AG04450 (cell line): ENCODE results near the gene ENTPD1. TPM values are rescaled to one million over a fixed set of nuclear protein-coding genes. Genes with fewer than 3 reads are reported as not detected.
A peak's percentile ranks its signal among the peaks of the same experiment; 100 is the strongest.
"Not testable (repeated sequence)": the region's sequence is repeated elsewhere in the genome, so short reads cannot be mapped to it uniquely, and the experiment has no call there.

Source experiments
- CTCF ChIA-PET: fragments of 300-600, 350-600 bp; formaldehyde crosslinking; extraction: SDS; loops from one replicate; lab custom pipeline; 2022; ENCODE audit warnings: antibody characterized with exemption, inconsistent platforms; lab: Charles Lee
- POLR2A ChIA-PET: fragments of 350-600 bp; formaldehyde crosslinking; extraction: SDS; loops from one replicate; lab custom pipeline; 2021; ENCODE audit warnings: antibody characterized with exemption, inconsistent platforms; lab: Yijun Ruan, JAX
- DNase-seq: peaks from one replicate; pipeline ENCODE4 v3.0.0-alpha.2; 2011; ENCODE audit warnings: low read depth, low spot score
- H3K27ac ChIP-seq: one replicate; pipeline ENCODE4 v1.5.1; 2012; ENCODE audit warnings: low read depth, low read length, control low read depth
- H3K27me3 ChIP-seq: one replicate; pipeline ENCODE4 v1.6.0; 2012; ENCODE audit warnings: low read length; ENCODE audit not compliant: control insufficient read depth, insufficient read depth
- H3K4me3 ChIP-seq: 2 replicates; pipeline ENCODE4 v1.5.1; 2011; ENCODE audit warnings: mild to moderate bottlenecking, low read depth, low read length, control low read depth
- H3K9me3 ChIP-seq: 2 replicates; pipeline ENCODE4 v1.5.1; 2012; ENCODE audit warnings: low read length; ENCODE audit not compliant: control insufficient read depth, insufficient read depth
- polyA plus RNA-seq: library from polyadenylated mRNA; depleted of rRNA; stranded (reverse); fragments of >200 nt; gene quantifications from 2 replicates; pipeline ENCODE4 v1.2.3, GENCODE V29; 2011
- TF ChIP-seq, protein P1 (sequence below): IDR thresholded peaks from 2 replicates; pipeline ENCODE4 v1.5.1; 2011; ENCODE audit warnings: low read depth, low read length, control low read depth, inconsistent platforms

ENTPD1 gene
- polyA plus RNA-seq, 1 experiment: 0.07 TPM

DNA sequence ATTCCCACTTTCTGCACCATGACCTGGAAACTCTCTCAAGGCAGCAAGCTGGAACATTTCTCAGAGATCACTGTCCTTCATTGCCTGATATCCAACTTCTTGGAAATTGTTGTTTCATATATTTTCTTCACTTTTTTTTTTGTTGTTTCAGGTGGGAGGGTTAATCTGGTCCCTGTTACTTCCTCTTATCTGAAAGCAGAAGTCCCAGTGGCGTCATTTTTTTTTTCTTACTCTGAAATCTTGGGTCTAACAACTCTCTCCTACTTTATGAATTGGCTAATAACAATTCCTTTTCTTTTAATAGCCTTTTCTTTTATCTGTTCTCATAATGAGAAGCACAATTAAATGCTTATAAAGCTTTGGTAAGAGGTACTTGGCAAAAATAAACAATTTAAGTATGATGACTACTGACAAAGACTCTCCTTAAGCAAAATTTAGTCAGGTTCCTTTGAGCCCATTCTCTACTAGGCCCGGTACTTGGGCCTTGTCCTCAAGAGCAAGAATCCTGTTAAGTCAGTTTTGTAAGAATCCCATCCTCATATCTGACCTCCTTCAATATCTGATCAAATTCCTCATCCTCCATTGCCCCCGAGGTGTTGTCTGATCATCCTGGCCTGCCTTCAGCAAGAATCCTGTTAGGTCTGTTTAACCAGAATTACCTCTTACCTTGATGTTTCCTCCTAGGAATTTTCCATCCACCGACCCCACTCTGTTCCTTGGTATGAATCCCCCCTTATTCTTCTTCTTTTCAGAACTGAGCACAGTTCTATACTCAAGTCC is 140.3 kb downstream of the ENTPD1 start:
- TF ChIP-seq, protein P1, sequence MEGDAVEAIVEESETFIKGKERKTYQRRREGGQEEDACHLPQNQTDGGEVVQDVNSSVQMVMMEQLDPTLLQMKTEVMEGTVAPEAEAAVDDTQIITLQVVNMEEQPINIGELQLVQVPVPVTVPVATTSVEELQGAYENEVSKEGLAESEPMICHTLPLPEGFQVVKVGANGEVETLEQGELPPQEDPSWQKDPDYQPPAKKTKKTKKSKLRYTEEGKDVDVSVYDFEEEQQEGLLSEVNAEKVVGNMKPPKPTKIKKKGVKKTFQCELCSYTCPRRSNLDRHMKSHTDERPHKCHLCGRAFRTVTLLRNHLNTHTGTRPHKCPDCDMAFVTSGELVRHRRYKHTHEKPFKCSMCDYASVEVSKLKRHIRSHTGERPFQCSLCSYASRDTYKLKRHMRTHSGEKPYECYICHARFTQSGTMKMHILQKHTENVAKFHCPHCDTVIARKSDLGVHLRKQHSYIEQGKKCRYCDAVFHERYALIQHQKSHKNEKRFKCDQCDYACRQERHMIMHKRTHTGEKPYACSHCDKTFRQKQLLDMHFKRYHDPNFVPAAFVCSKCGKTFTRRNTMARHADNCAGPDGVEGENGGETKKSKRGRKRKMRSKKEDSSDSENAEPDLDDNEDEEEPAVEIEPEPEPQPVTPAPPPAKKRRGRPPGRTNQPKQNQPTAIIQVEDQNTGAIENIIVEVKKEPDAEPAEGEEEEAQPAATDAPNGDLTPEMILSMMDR: no peak
- no peak overlapping the region for H3K4me3 ChIP-seq
- ChIA-PET CTCF (interaction anchor here (0.9 to 1.7 kb wide), 3 partner anchors 11 to 202 kb away, joined by 4 to 7 read pairs (median 5); partner anchors contain the start of genes CC2D2B and TCTN3), POLR2A (interaction anchor here (0.8 kb wide), 1 partner anchor 11 kb away, joined by 3 read pairs; the partner anchor contains the start of gene CC2D2B)
- no peak for DNase-seq
- H3K9me3 ChIP-seq: no peaks in the 10 kb centered on the region
- H3K27me3 ChIP-seq: no peaks in the 10 kb centered on the region
- H3K27ac ChIP-seq: no peak overlapping the region

DNA sequence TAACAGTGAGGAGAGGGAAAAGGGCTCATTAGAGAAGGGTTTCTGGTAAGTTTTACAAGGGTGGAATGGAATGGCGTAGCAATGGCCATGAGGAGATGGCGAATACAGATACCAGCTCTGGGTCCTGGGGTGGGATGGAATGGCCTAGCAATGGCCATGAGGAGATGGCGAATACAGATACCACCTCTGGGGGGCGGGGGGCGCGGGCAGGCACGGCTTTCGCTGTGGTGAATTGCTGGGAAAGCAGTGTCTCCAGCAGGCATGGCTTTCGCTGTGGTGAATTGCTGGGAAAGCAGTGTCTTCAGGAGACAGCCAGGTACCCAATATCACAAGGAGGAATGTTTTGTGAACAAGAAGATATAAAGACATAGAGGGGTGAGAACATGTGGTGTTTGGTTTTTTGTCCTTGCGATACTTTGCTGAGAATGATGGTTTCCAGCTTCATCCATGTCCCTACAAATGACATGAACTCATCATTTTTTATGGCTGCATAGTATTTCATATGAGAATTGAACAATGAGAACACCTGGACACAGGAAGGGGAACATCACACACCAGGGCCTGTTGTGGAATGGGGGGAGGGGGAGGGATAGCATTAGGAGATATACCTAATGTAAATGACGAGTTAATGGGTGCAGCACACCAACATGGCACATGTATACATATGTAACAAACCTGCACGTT is 150.1 kb downstream of the ENTPD1 start:
- ChIA-PET CTCF (interaction anchor here (0.6 to 2.4 kb wide), 5 partner anchors 20 to 212 kb away, joined by 3 to 48 read pairs (median 4); partner anchors contain the start of gene TCTN3), POLR2A (interaction anchor here (0.7 kb wide), 1 partner anchor 16 kb away, joined by 3 read pairs; no protein-coding TSS in a partner anchor)
- not testable (repeated sequence) for H3K9me3 ChIP-seq, H3K27ac ChIP-seq, H3K4me3 ChIP-seq, H3K27me3 ChIP-seq, DNase-seq

DNA sequence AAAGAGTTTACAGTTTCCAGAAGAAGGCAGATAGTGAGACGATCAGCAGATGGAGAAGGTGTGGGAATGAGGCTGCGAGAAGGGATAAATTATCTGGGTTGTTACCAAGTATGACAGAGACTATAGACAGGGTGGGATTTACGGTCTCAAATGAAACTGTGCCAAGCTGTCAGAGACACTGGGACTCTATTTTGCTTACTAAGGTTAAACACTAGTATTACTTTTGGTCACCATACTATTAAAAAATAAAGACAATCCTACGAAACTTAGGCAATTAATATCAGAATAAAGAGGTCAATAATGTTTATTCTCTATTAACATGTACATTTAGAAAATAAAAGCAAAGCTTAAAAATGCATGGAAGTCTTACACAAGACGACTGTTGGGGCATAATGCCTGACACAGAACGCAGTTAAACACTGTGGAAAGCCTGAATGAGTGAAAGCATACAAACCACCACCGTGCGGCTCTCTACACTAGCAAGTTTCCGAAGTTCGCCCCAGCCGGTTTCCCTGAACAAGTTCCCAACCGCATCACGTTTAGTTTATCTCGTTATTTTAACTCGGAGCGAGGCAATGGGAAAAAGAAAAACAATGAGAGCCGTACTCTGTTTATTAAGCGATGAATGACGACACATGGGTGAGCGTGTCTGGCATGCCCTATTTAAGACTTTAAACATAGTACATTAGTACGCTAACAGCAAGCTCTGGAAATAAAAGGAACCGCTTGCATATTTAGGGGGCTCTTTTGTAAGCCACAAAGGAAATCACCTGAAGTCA is 150.9 kb downstream of the ENTPD1 start:
- ChIA-PET POLR2A (interaction anchor here (1.0 to 1.2 kb wide), 3 partner anchors 11 to 88 kb away, joined by 3 read pairs; no protein-coding TSS in a partner anchor), CTCF (interaction anchor here (0.6 to 2.4 kb wide), 8 partner anchors 21 to 213 kb away, joined by 3 to 48 read pairs (median 3); partner anchors contain the start of gene TCTN3)
- DNase-seq: peak; percentile 32
- TF ChIP-seq, protein P1: peak; percentile 35; the same call in 1 of the 2 replicates
- H3K4me3 ChIP-seq: peak overlapping the region; percentile 82
- H3K27ac ChIP-seq: no peak overlapping the region
- H3K9me3 ChIP-seq: no peaks in the 10 kb centered on the region
- peaks cover 3% of the 10 kb centered on the region for H3K27me3 ChIP-seq

DNA sequence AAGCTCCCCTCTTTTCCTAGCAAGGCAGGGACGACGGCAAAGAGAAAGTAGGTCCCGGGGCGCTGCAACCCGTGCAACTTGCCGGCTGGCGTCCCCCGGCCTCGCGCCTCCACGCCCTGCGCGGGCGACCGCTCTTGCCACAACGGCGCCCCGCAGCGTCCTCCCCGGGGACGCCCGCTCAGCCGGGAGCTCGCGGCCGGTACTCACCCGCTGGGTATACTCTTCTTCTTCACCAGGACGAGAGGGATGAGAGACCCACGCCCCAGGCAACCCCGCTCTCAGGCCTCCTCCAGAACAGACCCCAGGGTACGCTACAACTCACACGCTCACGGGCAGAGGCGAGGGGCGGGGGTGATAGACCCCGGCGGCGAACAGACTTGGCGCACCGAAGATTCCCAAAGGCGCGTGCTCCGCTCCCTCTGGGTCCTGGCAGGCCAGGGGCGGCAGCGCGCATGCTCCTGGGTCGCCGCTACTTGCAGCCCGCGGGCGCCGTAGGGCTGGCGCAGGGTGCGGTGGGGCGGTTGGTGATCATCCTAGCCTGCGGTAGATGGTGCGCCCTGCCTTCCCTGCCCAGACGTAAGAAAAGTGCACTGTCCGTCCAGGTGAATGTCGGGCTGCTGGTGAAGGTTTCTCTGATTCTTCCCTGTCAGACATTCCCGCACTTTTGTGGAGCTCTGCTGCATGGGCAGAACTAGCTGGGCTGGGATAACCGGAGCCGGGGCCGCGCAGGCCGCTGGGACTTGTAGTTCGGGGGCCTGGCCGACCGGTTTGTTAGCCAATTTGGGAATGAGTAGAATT is 151.7 kb downstream of the ENTPD1 start, which contains the start of gene CC2D2B:
CC2D2B (plus strand) TSS at position 520 of the 798 bp plus-strand sequence. CDS start 3,349 bp downstream, outside the sequence.
- peaks cover 3% of the 10 kb centered on the region for H3K27me3 ChIP-seq
- POLR2A ChIA-PET: interaction anchor here (0.6 to 1.2 kb wide), 4 partner anchors 12 to 183 kb away, joined by 3 read pairs; no protein-coding TSS in a partner anchor

More for the DNA sequence above, 151.7 kb downstream of the ENTPD1 start, which contains the start of gene CC2D2B:
- Histone ChIP-seq H3K4me3 (peak within 1 kb of the TSS; percentile 82), H3K9me3 (no peaks in the 10 kb centered on the region), H3K27ac (peak within 1 kb of the TSS; percentile 69)
- TF ChIP-seq, protein P1: peak; percentile 22; the same call in 1 of the 2 replicates
- peak; percentile 46 for DNase-seq
- CTCF ChIA-PET: interaction anchor here (0.6 to 2.4 kb wide), 10 partner anchors 11 to 214 kb away, joined by 3 to 48 read pairs (median 4); partner anchors contain the start of gene TCTN3
